Ovary (tissue), 9 donors: ENCODE data around the gene UPF2. TPM values are rescaled to one million over a fixed set of nuclear protein-coding genes. Genes with fewer than 3 reads are reported as not detected.

Experiments used
- DNase-seq, 5 donors: peaks; one replicate each; pipeline ENCODE4 v3.0.0-alpha.2; 2019 to 2020
- H3K27ac ChIP-seq, 2 donors: fragments of 200-600 bp; one replicate each; pipeline versions ENCODE4 v1.5.1 to v1.8.0; 2019 to 2022
- H3K27me3 ChIP-seq: fragments of 200-600 bp; one replicate; pipeline ENCODE4 v1.8.0; 2022
- H3K36me3 ChIP-seq: fragments of 200-600 bp; sonication (generic); one replicate; pipeline ENCODE4 v1.5.1; 2019
- H3K4me1 ChIP-seq: one replicate; pipeline ENCODE4 v1.8.1; 2013; ENCODE audit warnings: mild to moderate bottlenecking, moderate library complexity; ENCODE audit not compliant: insufficient read depth
- H3K4me3 ChIP-seq: fragments of 200-600 bp; sonication (generic); one replicate; pipeline ENCODE4 v1.5.1; 2017
- H3K9me3 ChIP-seq, 2 donors: fragments of 200-600 bp in 1 of 2; sonication (generic) in 1 of 2; one replicate each; pipeline versions ENCODE4 v1.5.1 to v1.8.1; 2013 to 2019; ENCODE audit warnings: mild to moderate bottlenecking in 1 of 2, moderate library complexity in 1 of 2
- CTCF ChIP-seq, 3 donors: fragments of 450-650 bp in 2 of 3; fragments of 200-600 bp in 1 of 3; IDR thresholded peaks; one replicate each; pipeline versions ENCODE4 v1.5.1 to v1.8.0; 2016 to 2022; ENCODE audit warnings: antibody characterized with exemption in 3 of 3, mild to moderate bottlenecking in 1 of 3
- EP300 ChIP-seq: sonication (generic); formaldehyde crosslinking; IDR thresholded peaks from one replicate; pipeline ENCODE4 v1.6.1; 2017; ENCODE audit warnings: antibody characterized with exemption
- POLR2A ChIP-seq: fragments of 450-650 bp; IDR thresholded peaks from one replicate; pipeline ENCODE4 v1.6.1; 2017; ENCODE audit warnings: antibody characterized with exemption, mild to moderate bottlenecking, moderate library complexity
- WGBS, 3 donors: extraction: QIAGEN DNeasy Blood & Tissue Kit in 1 of 3; methylation state at CpG; one replicate each; pipeline versions ENCODE4 v1.1.5 to v1.1.7; 2013 to 2017; 5-methylcytosine and 5-hydroxymethylcytosine counted together
- intact Hi-C, 4 donors: fragments of 100-400 bp; cut with DNase I; formaldehyde crosslinking; loops; one replicate each; pipeline versions ENCODE4 v1.11.0 to v1.15.1; 2022 to 2023
- polyA plus RNA-seq, 2 donors: library from polyadenylated mRNA; stranded (reverse); fragments of 200-250 nt in 1 of 2; fragments of 350-450 nt in 1 of 2; fragmentation: Illumina TruSeq in 1 of 2; extraction: RNeasy Lipid Tissue Mini Kit (QIAGEN cat#74804) in 1 of 2; gene quantifications; one replicate each; pipeline ENCODE4 v1.2.3, GENCODE V29; 2013 to 2014
- total RNA-seq, 7 donors: library from RNA; depleted of rRNA in 2 of 7; stranded (reverse); fragments of >200 nt in 2 of 7; fragmentation: NEBNext Ultra II Directional in 3 of 7; extraction: Animal tissue kit (Norgen Biotek cat#: 25700) in 3 of 7; gene quantifications; one replicate each; pipeline versions ENCODE4 v1.1.0 to v1.2.4, GENCODE V29; 2016 to 2023
- donor health status: DM: no; HTN: no; CAD: no; lungs with moderate emphysema.
- donor health status: DM: no; HTN: no; CAD: no.
- donor health status: Bipolar disorder and iron deficiency.
- donor health status: DM: yes; HTN: yes; CAD: no.
- donor health status: DM: no; HTN: no; CAD: no.
- donor health status: DM: yes; HTN: yes; CAD: no.

UPF2 gene
- total and polyA plus RNA-seq, 9 donors, result 12.5 to 22.9 (median 19.6) TPM

- no peaks in the 10 kb centered on the region for H3K4me1 ChIP-seq
- no peak overlapping the region for H3K4me3 ChIP-seq
- no peaks in the 10 kb centered on the region for H3K27me3 ChIP-seq
- DNase-seq, result no peak
- intact Hi-C loops, result no loop called here
- no peak overlapping the region for H3K27ac ChIP-seq
- no peaks in the 10 kb centered on the region for H3K9me3 ChIP-seq
- no peak for TF ChIP-seq POLR2A
- no peak for TF ChIP-seq EP300
- TF ChIP-seq CTCF (IDR thresholded peaks at IDR 0.05), result no peak
- H3K36me3 ChIP-seq, result no peaks in the 10 kb centered on the region
- 92 to 98% (median 94%) methylated on average over 4 of the region's 4 CpGs for WGBS, 3 donors
Measured at GRCh38 chr10:11959966-11960365, 82.6 kb downstream of the UPF2 start.

GRCh38 chr10:11958956-11959355 lies 83.7 kb downstream of the UPF2 start:
- no peaks in the 10 kb centered on the region for H3K9me3 ChIP-seq
- intact Hi-C loops, result no loop called here
- no peak overlapping the region for H3K4me3 ChIP-seq
- no peaks in the 10 kb centered on the region for H3K27me3 ChIP-seq
- no peaks in the 10 kb centered on the region for H3K4me1 ChIP-seq
- no peak overlapping the region for H3K27ac ChIP-seq
- DNase-seq, result no peak
- TF ChIP-seq EP300 (no peak), POLR2A (no peak), CTCF (IDR thresholded peaks at IDR 0.05) (no peak)
- 86 to 91% (median 90%) methylated on average over 7 of the region's 7 CpGs for WGBS, 3 donors
- H3K36me3 ChIP-seq, result no peaks in the 10 kb centered on the region

- intact Hi-C loops, result no loop called here
- WGBS, 3 donors, result 92 to 97% (median 96%) methylated on average over 5 of the region's 5 CpGs
- Histone ChIP-seq H3K9me3 (no peaks in the 10 kb centered on the region), H3K4me3 (no peak overlapping the region), H3K36me3 (no peaks in the 10 kb centered on the region), H3K4me1 (no peaks in the 10 kb centered on the region), H3K27ac (no peak overlapping the region), H3K27me3 (no peaks in the 10 kb centered on the region)
- TF ChIP-seq EP300 (no peak), CTCF (IDR thresholded peaks at IDR 0.05) (no peak), POLR2A (no peak)
- no peak for DNase-seq
Measured at GRCh38 chr10:11951695-11952094, 90.9 kb downstream of the UPF2 start.

- no peak for TF ChIP-seq EP300
- TF ChIP-seq CTCF (IDR thresholded peaks at IDR 0.05), result no peak
- TF ChIP-seq POLR2A, result no peak
- no peaks in the 10 kb centered on the region for H3K36me3 ChIP-seq
Measured at GRCh38 chr10:11950325-11951018, 92.1 kb downstream of the UPF2 start.

More at GRCh38 chr10:11950325-11951018, 92.1 kb downstream of the UPF2 start:
- Histone ChIP-seq H3K27ac (no peak overlapping the region), H3K4me3 (no peak overlapping the region), H3K4me1 (no peaks in the 10 kb centered on the region), H3K27me3 (no peaks in the 10 kb centered on the region), H3K9me3 (no peaks in the 10 kb centered on the region)
- WGBS, 3 donors, result 94 to 96% (median 94%) methylated on average over 9 of the region's 9 CpGs
- intact Hi-C loops, result no loop called here
- DNase-seq, result no peak
